Panc1 (cell line): ENCODE data around the gene GRIK1. TPM values are rescaled to one million over a fixed set of nuclear protein-coding genes. Genes with fewer than 3 reads are reported as not detected.

Experiments used
- ATAC-seq: fragments of 200-7000 bp; cut with Tn5 transposase; 2 replicates; pipeline ENCODE4 v1.9.1; 2020; ENCODE audit warnings: mild to moderate bottlenecking, moderate library complexity
- BruUV-seq: library from RNA; stranded (reverse); fragments of 400-500 nt; replicated peaks from 2 replicates; lab custom pipeline; 2021; lab: Mats Ljungman, UMichigan
- CTCF ChIA-PET: fragments of 300-600 bp; sonication (Branson Sonifier 250); formaldehyde crosslinking; loops from one replicate; lab custom pipeline; 2022; ENCODE audit warnings: antibody characterized with exemption; lab: Charles Lee
- POLR2A ChIA-PET: fragments of 300-600 bp; sonication (Branson Sonifier 250); formaldehyde crosslinking; loops from one replicate; lab custom pipeline; 2022; ENCODE audit warnings: antibody characterized with exemption; lab: Charles Lee
- DNase-seq: peaks from one replicate; pipeline ENCODE4 v3.0.0-alpha.2; 2010; ENCODE audit warnings: low read depth, low spot score
- H3K27ac ChIP-seq: 2 replicates; pipeline ENCODE4 v1.5.1; 2011; ENCODE audit warnings: mild to moderate bottlenecking, low read length, inconsistent platforms
- H3K27me3 ChIP-seq: fragments of 200-500 bp; sonication (Bioruptor generic); 2 replicates; pipeline ENCODE4 v1.6.0; 2014; ENCODE audit warnings: low read length, inconsistent platforms; ENCODE audit not compliant: control insufficient read depth, insufficient read depth
- H3K36me3 ChIP-seq: fragments of 200-500 bp; sonication (Bioruptor generic); 2 replicates; pipeline ENCODE4 v1.5.1; 2014; ENCODE audit warnings: inconsistent platforms, mild to moderate bottlenecking, low read length, moderate library complexity; ENCODE audit not compliant: control insufficient read depth, insufficient read depth
- H3K4me1 ChIP-seq: 2 replicates; pipeline ENCODE4 v1.5.1; 2011; ENCODE audit warnings: inconsistent platforms, mild to moderate bottlenecking, low read length, moderate library complexity; ENCODE audit not compliant: control insufficient read depth, insufficient read depth
- H3K4me3 ChIP-seq, 2 experiments: 2 replicates each; pipeline ENCODE4 v1.5.1; 2011 to 2012; ENCODE audit warnings: low read depth in 2 of 2, low read length in 2 of 2, mild to moderate bottlenecking in 2 of 2, inconsistent platforms in 1 of 2, moderate library complexity in 1 of 2
- H3K9me3 ChIP-seq: fragments of 200-500 bp; sonication (Bioruptor generic); 2 replicates; pipeline ENCODE4 v1.5.1; 2014; ENCODE audit warnings: low read depth, mild to moderate bottlenecking, inconsistent platforms, low read length, moderate library complexity; ENCODE audit not compliant: control insufficient read depth, insufficient read depth
- CTCF ChIP-seq: fragments of 450-650 bp; IDR thresholded peaks from 2 replicates; pipeline ENCODE4 v1.5.1; 2017; ENCODE audit warnings: mild to moderate bottlenecking
- POLR2AphosphoS5 ChIP-seq: IDR thresholded peaks from 2 replicates; pipeline ENCODE4 v1.6.1; 2012; ENCODE audit warnings: mild to moderate bottlenecking, low read depth, low read length, moderate library complexity
- REST ChIP-seq, 2 experiments: IDR thresholded peaks; 2 replicates each; pipeline ENCODE4 v1.6.1; 2011 to 2012; ENCODE audit warnings: low read depth in 2 of 2, control low read depth in 1 of 2, low read length in 1 of 2, mild to moderate bottlenecking in 1 of 2, moderate library complexity in 1 of 2; ENCODE audit not compliant: insufficient read depth in 1 of 2
- SIN3A ChIP-seq: IDR thresholded peaks from 2 replicates; pipeline ENCODE4 v1.6.1; 2012; ENCODE audit warnings: low read depth, mild to moderate bottlenecking, low read length, moderate library complexity, borderline replicate concordance; ENCODE audit not compliant: insufficient read depth
- TCF7L2 ChIP-seq: IDR thresholded peaks from 2 replicates; pipeline ENCODE4 v1.6.1; 2011; ENCODE audit warnings: mild to moderate bottlenecking, low read depth, low read length, inconsistent platforms
- in situ Hi-C: cut with HindIII; loops from 2 replicates; pipeline ENCODE4 v1.10.0; 2016; ENCODE audit warnings: low sequenced_read_pairs, low pct_unique_long_range_greater_than_20kb
- intact Hi-C: fragments of 100-400 bp; cut with micrococcal nuclease; formaldehyde crosslinking; loops from one replicate; pipeline ENCODE4 v1.10.0; 2022; ENCODE audit not compliant: unreplicated experiment
- total RNA-seq: library from RNA; stranded (reverse); gene quantifications from one replicate; pipeline ENCODE4 v1.2.1, GENCODE V29; 2021; ENCODE audit not compliant: unreplicated experiment

The GRIK1 gene
- total RNA-seq, 1 experiment from 2014 or later, result not detected

- no peak overlapping the region for H3K27ac ChIP-seq
- no peaks in the 10 kb centered on the region for H3K4me1 ChIP-seq
- no peaks in the 10 kb centered on the region for H3K36me3 ChIP-seq
- TF ChIP-seq CTCF (no peak), TCF7L2 (no peak), REST (IDR thresholded peaks at IDR 0.05; ENCODE audit: insufficient read depth in 1 of 2, low read depth in 2 of 2, low read length in 1 of 2) (no peak), SIN3A (no peak)
- CTCF ChIA-PET, result no interaction called here
- DNase-seq (no peak), ATAC-seq (no peak)
- no peaks in the 10 kb centered on the region for H3K27me3 ChIP-seq
- H3K9me3 ChIP-seq, result no peaks in the 10 kb centered on the region
- POLR2A ChIA-PET, result no interaction called here
- intact Hi-C loops, result no loop called here
- no peak overlapping the region for H3K4me3 ChIP-seq
- BruUV-seq, result no TSS peak
- in situ Hi-C loops, result no loop called here
These were observed 413.3 kb downstream of the GRIK1 start for GRCh38 chr21:29526545-29526944.

GRCh38 chr21:29524055-29524454 is 415.7 kb downstream of the GRIK1 start:
- in situ Hi-C loops, result no loop called here

More at GRCh38 chr21:29524055-29524454, 415.7 kb downstream of the GRIK1 start:
- ChIA-PET POLR2A (no interaction called here), CTCF (no interaction called here)
- intact Hi-C loops, result no loop called here
- DNase-seq, result no peak
- H3K9me3 ChIP-seq, result no peaks in the 10 kb centered on the region
- TF ChIP-seq TCF7L2, result no peak
- TF ChIP-seq CTCF, result no peak
- TF ChIP-seq POLR2AphosphoS5, result no peak
- no peak for TF ChIP-seq SIN3A
- no peaks in the 10 kb centered on the region for H3K27me3 ChIP-seq
- no TSS peak for BruUV-seq
- H3K4me1 ChIP-seq, result no peaks in the 10 kb centered on the region
- no peak overlapping the region for H3K27ac ChIP-seq
- ATAC-seq, result no peak
- no peaks in the 10 kb centered on the region for H3K36me3 ChIP-seq
- no peak overlapping the region for H3K4me3 ChIP-seq
